HepG2 (cell line): Measurements from ENCODE around the gene JPH3. TPM values are rescaled to one million over a fixed set of nuclear protein-coding genes. Genes with fewer than 3 reads are reported as not detected.

ENCODE experiments used
- ATAC-seq: fragments of 200-7000 bp; cut with Tn5 transposase; 3 replicates; pipeline ENCODE4 v1.9.1; 2020; ENCODE audit warnings: mild to moderate bottlenecking, moderate library complexity
- BruUV-seq: library from RNA; stranded (reverse); fragments of 400-500 nt; replicated peaks from 2 replicates; lab custom pipeline; 2021; lab: Mats Ljungman, UMichigan
- CTCF ChIA-PET: fragments of 300-600 bp; formaldehyde crosslinking; extraction: SDS; loops from one replicate; lab custom pipeline; 2021; ENCODE audit warnings: low total read pairs, inconsistent platforms, low intra/inter-chr PET ratio; lab: Yijun Ruan, JAX
- POLR2A ChIA-PET: fragments of 350-600 bp; sonication (Branson Sonifier 250); formaldehyde crosslinking; loops from one replicate; lab custom pipeline; 2020; ENCODE audit warnings: antibody characterized with exemption, inconsistent platforms; lab: Yijun Ruan, JAX
- DNase-seq: peaks from one replicate; pipeline ENCODE4 v3.0.0-alpha.2; 2015; ENCODE audit warnings: low spot score
- FAIRE-seq: peaks from 3 replicates; lab custom pipeline; 2011; peaks lifted over from hg19 to GRCh38; lab: Jason Lieb, UNC
- H2AFZ ChIP-seq: one replicate; pipeline ENCODE4 v1.6.1; 2011; ENCODE audit warnings: low read length, inconsistent platforms
- H3K27ac ChIP-seq: fragments of 300-600 bp; 3 replicates; pipeline ENCODE4 v1.8.0; 2011; ENCODE audit warnings: mixed run types, mild to moderate bottlenecking, mixed read lengths, low read length, inconsistent platforms; ENCODE audit not compliant: insufficient read depth; ENCODE audit errors: extremely low read length
- H3K27me3 ChIP-seq, 2 experiments: fragments of 200-600 bp in 1 of 2; 2 replicates in 1 of 2; 3 replicates in 1 of 2; pipeline versions ENCODE4 v1.6.0 to v1.8.0; 2011; ENCODE audit warnings: low read length in 2 of 2, mild to moderate bottlenecking in 2 of 2, moderate library complexity in 2 of 2, inconsistent platforms in 1 of 2; ENCODE audit not compliant: insufficient read depth in 2 of 2, control insufficient read depth in 1 of 2
- H3K36me3 ChIP-seq, 2 experiments: fragments of 200-600 bp in 1 of 2; replicated peaks in 1 of 2; 2 replicates in 1 of 2; 3 replicates in 1 of 2; pipeline versions ENCODE4 v1.5.1 to v1.8.0; 2011; ENCODE audit warnings: low read length in 2 of 2, inconsistent platforms in 1 of 2; ENCODE audit not compliant: insufficient read depth in 2 of 2, control insufficient read depth in 1 of 2
- H3K4me1 ChIP-seq: 2 replicates; pipeline ENCODE4 v1.5.1; 2012; ENCODE audit warnings: low read length, inconsistent platforms; ENCODE audit not compliant: insufficient read depth
- H3K4me2 ChIP-seq: 2 replicates; pipeline ENCODE4 v1.6.0; 2011; ENCODE audit warnings: low read depth, low read length, inconsistent platforms
- H3K4me3 ChIP-seq, 3 experiments: fragments of 200-600 bp in 1 of 3; sonication (generic), shearing (Covaris generic) in 1 of 3; replicated peaks in 1 of 3; 2 replicates each; pipeline ENCODE4 v1.5.1; 2011 to 2016; ENCODE audit warnings: low read length in 3 of 3, inconsistent platforms in 2 of 3, low read depth in 2 of 3, mild to moderate bottlenecking in 2 of 3, control low read depth in 1 of 3, mixed read lengths in 1 of 3; ENCODE audit not compliant: insufficient read depth in 1 of 3
- H3K79me2 ChIP-seq: one replicate; pipeline ENCODE4 v1.6.1; 2011; ENCODE audit warnings: low read length, inconsistent platforms; ENCODE audit not compliant: insufficient read depth
- H3K9ac ChIP-seq: 2 replicates; pipeline ENCODE4 v1.6.0; 2011; ENCODE audit warnings: mild to moderate bottlenecking, low read depth, low read length, inconsistent platforms; ENCODE audit not compliant: insufficient read depth
- H3K9me3 ChIP-seq: 2 replicates; pipeline ENCODE4 v1.5.1; 2012; ENCODE audit warnings: mild to moderate bottlenecking, low read length
- H4K20me1 ChIP-seq: 2 replicates; pipeline ENCODE4 v1.6.0; 2011; ENCODE audit warnings: inconsistent platforms, mild to moderate bottlenecking, low read length, moderate library complexity; ENCODE audit not compliant: insufficient read depth
- AGO2 ChIP-seq: fragments of 200-400 bp; formaldehyde crosslinking; optimal IDR thresholded peaks from 2 replicates; pipeline ENCODE3; 2017; ENCODE audit warnings: mild to moderate bottlenecking, low read depth, low read length, moderate library complexity
- CC2D1A ChIP-seq: sonication (generic); formaldehyde crosslinking; IDR thresholded peaks from 2 replicates; pipeline ENCODE4 v1.8.1; 2023; ENCODE audit warnings: mild to moderate bottlenecking, missing genetic modification reagents
- DBP ChIP-seq: sonication (generic); formaldehyde crosslinking; IDR thresholded peaks from 2 replicates; pipeline ENCODE4 v1.4.0; 2020; ENCODE audit warnings: missing genetic modification reagents; ENCODE audit errors: not compliant biosample characterization
- HES4 ChIP-seq: sonication (generic); formaldehyde crosslinking; IDR thresholded peaks from 2 replicates; pipeline ENCODE4 v1.9.0; 2021; ENCODE audit warnings: mild to moderate bottlenecking, missing genetic modification reagents, borderline replicate concordance
- RBM22 ChIP-seq: fragments of 200-400 bp; formaldehyde crosslinking; optimal IDR thresholded peaks from 2 replicates; pipeline ENCODE3; 2017; ENCODE audit warnings: mild to moderate bottlenecking, low read length, moderate library complexity
- REXO4 ChIP-seq: sonication (generic); formaldehyde crosslinking; IDR thresholded peaks from 2 replicates; pipeline ENCODE4 v1.8.0; 2022; ENCODE audit warnings: missing genetic modification reagents, mild to moderate bottlenecking, borderline replicate concordance
- ZNF280D ChIP-seq: sonication (generic); formaldehyde crosslinking; IDR thresholded peaks from 2 replicates; pipeline ENCODE4 v1.5.1; 2020; ENCODE audit warnings: mild to moderate bottlenecking, missing genetic modification reagents
- ZNF672 ChIP-seq: sonication (generic); formaldehyde crosslinking; IDR thresholded peaks from 2 replicates; pipeline ENCODE4 v1.8.1; 2022; ENCODE audit warnings: missing genetic modification reagents
- ZNF788 ChIP-seq: sonication (generic); formaldehyde crosslinking; IDR thresholded peaks from 2 replicates; pipeline ENCODE4 v1.5.0; 2020; ENCODE audit warnings: mild to moderate bottlenecking, missing genetic modification reagents, borderline replicate concordance
- WGBS: methylation state at CpG from one replicate; pipeline ENCODE4 v1.1.6; 2017; ENCODE audit warnings: low lambda C conversion rate; 5-methylcytosine and 5-hydroxymethylcytosine counted together
- in situ Hi-C: cut with HindIII; loops from 2 replicates; pipeline ENCODE4 v1.10.0; 2017; ENCODE audit warnings: low pct_unique_long_range_greater_than_20kb; ENCODE audit not compliant: extremely low pct_ligation_motif_present
- intact Hi-C: fragments of 100-400 bp; cut with micrococcal nuclease; formaldehyde crosslinking; loops from one replicate; pipeline ENCODE4 v1.10.0; 2022; ENCODE audit not compliant: unreplicated experiment
- polyA plus RNA-seq, 8 experiments: library from polyadenylated mRNA; depleted of rRNA in 3 of 8; stranded (reverse) in 7 of 8; unstranded in 1 of 8; fragments of >200 nt; fragmentation: Illumina TruSeq in 4 of 8; extraction: Trizol in 4 of 8; gene quantifications; 2 replicates each; pipeline versions ENCODE4 v1.2.1 to v1.2.3, GENCODE V29; 2011 to 2016; ENCODE audit warnings: low read depth in 4 of 8, missing spikeins in 1 of 8, mixed read lengths in 1 of 8; ENCODE audit not compliant: insufficient read depth in 1 of 8
- total RNA-seq, 5 experiments: library from RNA; depleted of rRNA; stranded (reverse); fragments of >200 nt; fragmentation: Illumina TruSeq; extraction: Trizol; gene quantifications; 2 replicates each; pipeline ENCODE4 v1.2.3, GENCODE V29; 2016; ENCODE audit warnings: low read depth in 1 of 5

JPH3 gene
- total and polyA plus RNA-seq, 2 of the 13 experiments (the other 11 are each of a cell fraction or from before 2014, with no cell fraction given), result not detected

GRCh38 chr16:87707714-87708580, 105.6 kb downstream of the JPH3 start:
- WGBS, result 93% methylated on average over 45 of the region's 45 CpGs
- no peak for DNase-seq
- no peak for ATAC-seq
- intact Hi-C loops (no loop called here), in situ Hi-C loops (no loop called here)
- H3K79me2 ChIP-seq, result no peaks in the 10 kb centered on the region
- H2AFZ ChIP-seq, result no peak overlapping the region
- H3K36me3 ChIP-seq, result peaks cover 40 to 46% of the 10 kb centered on the region in 2 experiments; a peak in 4 of 5 replicates
- H3K27me3 ChIP-seq, result no peaks in the 10 kb centered on the region
- no TSS peak for BruUV-seq
- no peaks in the 10 kb centered on the region for H3K9me3 ChIP-seq
- POLR2A ChIA-PET, result no interaction called here
- TF ChIP-seq RBM22, result peak; percentile 7
- TF ChIP-seq ZNF672, result no peak
- TF ChIP-seq, all 625 proteins: peak for 1
- CTCF ChIA-PET, result no interaction called here
- Histone ChIP-seq H3K4me3 (no peak overlapping the region), H3K4me1 (peaks cover 20% of the 10 kb centered on the region), H3K9ac (no peak overlapping the region), H3K4me2 (no peak overlapping the region), H4K20me1 (peaks cover 20% of the 10 kb centered on the region), H3K27ac (no peak overlapping the region)
- no peak for FAIRE-seq

DNA sequence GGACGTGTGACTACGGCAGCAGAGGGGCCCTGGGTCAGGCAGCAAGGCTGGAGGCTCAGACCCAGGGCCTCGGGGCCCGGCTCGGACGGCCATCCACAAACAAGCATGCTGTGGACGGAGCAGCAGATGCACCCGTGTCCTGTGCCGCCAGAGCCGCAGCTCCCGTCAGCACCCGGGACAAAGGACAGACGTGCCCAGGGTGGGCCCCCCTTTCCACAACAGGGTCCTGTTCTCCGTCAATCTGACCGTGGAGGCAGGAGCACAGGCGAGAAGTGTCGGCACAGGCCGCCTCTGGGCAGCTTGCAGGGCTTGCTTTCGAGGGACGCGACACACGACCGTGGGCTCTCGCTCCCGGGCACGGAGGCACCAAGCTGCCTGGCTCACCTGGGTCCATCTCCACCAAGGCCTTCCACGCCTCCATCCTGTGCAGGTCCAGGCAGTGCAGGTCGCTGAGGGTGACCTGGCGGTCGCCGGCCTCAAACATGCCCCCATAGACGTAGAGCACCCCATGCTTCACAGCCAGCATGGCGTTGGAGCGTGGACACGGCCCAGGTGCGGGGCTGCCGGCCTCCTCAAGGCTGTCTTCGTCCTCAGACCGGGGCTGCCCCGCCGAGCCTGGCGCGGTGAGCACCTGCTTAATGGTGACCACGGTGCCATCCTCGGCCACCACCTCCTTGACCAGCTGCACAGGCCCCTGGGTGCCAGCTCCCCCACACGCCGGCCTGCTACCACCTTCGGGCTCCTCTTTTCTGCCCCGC, 106.8 kb downstream of the JPH3 start:
- in situ Hi-C loops (no loop called here), intact Hi-C loops (no loop called here)
- ChIA-PET CTCF (no interaction called here), POLR2A (no interaction called here)
- TF ChIP-seq CC2D1A, result no peak
- no peak for TF ChIP-seq HES4
- no peak for TF ChIP-seq REXO4 (CRISPR knock-in tag)
- TF ChIP-seq ZNF280D (CRISPR knock-in tag), result no peak
- TF ChIP-seq DBP (CRISPR knock-in tag), result no peak
- no peak for TF ChIP-seq ZNF788 (CRISPR knock-in tag)
- TF ChIP-seq AGO2, result peak; percentile 52
- Histone ChIP-seq H3K4me2 (no peak overlapping the region), H3K9ac (no peak overlapping the region), H3K27ac (no peak overlapping the region), H2AFZ (no peak overlapping the region), H4K20me1 (peaks cover 20% of the 10 kb centered on the region), H3K27me3 (no peaks in the 10 kb centered on the region), H3K9me3 (no peaks in the 10 kb centered on the region), H3K4me3 (no peak overlapping the region), H3K4me1 (peaks cover 20% of the 10 kb centered on the region), H3K79me2 (no peaks in the 10 kb centered on the region), H3K36me3 (peaks cover 40 to 42% of the 10 kb centered on the region in 2 experiments; a peak in 4 of 5 replicates)
- ATAC-seq, result no peak
- no peak for DNase-seq
- 98% methylated on average over 30 of the region's 49 CpGs for WGBS
- no peak for FAIRE-seq
- no TSS peak for BruUV-seq
